Measurements from ENCODE around the gene PDE4B. TPM values are rescaled to one million over a fixed set of nuclear protein-coding genes. Genes with fewer than 3 reads are reported as not detected.

Gene PDE4B
- total RNA-seq, 4 donors from 2014 or later, result 0.08 to 6.7 (median 3.4) TPM

GRCh38 chr1:66383611-66384010 is 590.9 kb downstream of the PDE4B start:
- no peaks in the 10 kb centered on the region for H3K36me3 ChIP-seq
- no peaks in the 10 kb centered on the region for H3K27me3 ChIP-seq
- no peak overlapping the region for H3K4me3 ChIP-seq
- no peak overlapping the region for H3K27ac ChIP-seq
- no peaks in the 10 kb centered on the region for H3K4me1 ChIP-seq
- no peak for TF ChIP-seq CTCF (IDR thresholded peaks at IDR 0.05)
- no peak for TF ChIP-seq POLR2A (IDR thresholded peaks at IDR 0.05)
- DNase-seq, result no peak
- WGBS, 2 donors, result 62 to 80% methylated on average over 1 of the region's 1 CpG
- intact Hi-C loops (cut with DNase I), result no loop called here
- no peaks in the 10 kb centered on the region for H3K9me3 ChIP-seq

- Histone ChIP-seq H3K27me3 (no peaks in the 10 kb centered on the region), H3K4me3 (no peak overlapping the region), H3K4me1 (no peaks in the 10 kb centered on the region), H3K27ac (no peak overlapping the region), H3K9me3 (no peaks in the 10 kb centered on the region), H3K36me3 (no peaks in the 10 kb centered on the region)
- DNase-seq, result no peak
- 89 to 92% methylated on average over 1 of the region's 1 CpG for WGBS, 2 donors
- TF ChIP-seq POLR2A (IDR thresholded peaks at IDR 0.05), result no peak
- no peak for TF ChIP-seq CTCF (IDR thresholded peaks at IDR 0.05)
- intact Hi-C loops (cut with DNase I), result no loop called here
Observed at GRCh38 chr1:66384258-66384921, 591.7 kb downstream of the PDE4B start.

- 90 to 94% methylated on average over 1 of the region's 1 CpG for WGBS, 2 donors
- Histone ChIP-seq H3K36me3 (no peaks in the 10 kb centered on the region), H3K27me3 (no peaks in the 10 kb centered on the region)
Observed at GRCh38 chr1:66386712-66387111, 594.0 kb downstream of the PDE4B start.

GRCh38 chr1:66388913-66389312 is 596.2 kb downstream of the PDE4B start:
- no peak for TF ChIP-seq CTCF (IDR thresholded peaks at IDR 0.05)
- TF ChIP-seq POLR2A (IDR thresholded peaks at IDR 0.05), result no peak
- Histone ChIP-seq H3K4me3 (no peak overlapping the region), H3K4me1 (no peaks in the 10 kb centered on the region), H3K9me3 (no peaks in the 10 kb centered on the region), H3K27me3 (no peaks in the 10 kb centered on the region), H3K27ac (no peak overlapping the region), H3K36me3 (no peaks in the 10 kb centered on the region)
- intact Hi-C loops (cut with DNase I), result no loop called here
- 61 to 67% methylated on average over 2 of the region's 2 CpGs for WGBS, 2 donors
- no peak for DNase-seq

More at GRCh38 chr1:66386712-66387111, 594.0 kb downstream of the PDE4B start:
- Histone ChIP-seq H3K4me1 (no peaks in the 10 kb centered on the region), H3K27ac (no peak overlapping the region), H3K4me3 (no peak overlapping the region), H3K9me3 (no peaks in the 10 kb centered on the region)
- intact Hi-C loops (cut with DNase I), result no loop called here
- TF ChIP-seq CTCF (IDR thresholded peaks at IDR 0.05), result no peak
- TF ChIP-seq POLR2A (IDR thresholded peaks at IDR 0.05), result no peak
- DNase-seq, result no peak

- Histone ChIP-seq H3K36me3 (no peaks in the 10 kb centered on the region), H3K4me1 (peaks cover 4 to 18% (median 4%) of the 10 kb centered on the region in 3 donors), H3K4me3 (no peak overlapping the region), H3K27ac (no peak overlapping the region), H3K9me3 (no peaks in the 10 kb centered on the region), H3K27me3 (no peaks in the 10 kb centered on the region)
- intact Hi-C loops (cut with DNase I), result no loop called here
- DNase-seq, result no peak
- no peak for TF ChIP-seq POLR2A (IDR thresholded peaks at IDR 0.05)
- 86 to 95% methylated on average over 7 of the region's 7 CpGs for WGBS, 2 donors
Observed at GRCh38 chr1:66393586-66394287, 601.0 kb downstream of the PDE4B start.

Data from esophagus squamous epithelium (tissue), 5 donors.